HFF-Myc (cell line): ENCODE results near the gene TFDP1.

Source experiments
- DNase-seq: peaks from one replicate; pipeline ENCODE4 v3.0.0-alpha.2; 2011; ENCODE audit warnings: low read depth; ENCODE audit errors: extremely low read depth
- H3K4me3 ChIP-seq: replicated peaks from 2 replicates; pipeline ENCODE4 v1.5.1; 2011; ENCODE audit warnings: low read depth, mild to moderate bottlenecking, control low read depth, low read length
- CTCF ChIP-seq: IDR thresholded peaks from 2 replicates; pipeline ENCODE4 v1.5.1; 2012; ENCODE audit warnings: mild to moderate bottlenecking, low read depth, low read length, control low read depth; ENCODE audit errors: missing control alignments

The TFDP1 gene

GRCh38 chr13:113555141-113555540 is 29.4 kb upstream of the TFDP1 start:
- no peak overlapping the region for H3K4me3 ChIP-seq
- DNase-seq: no peak
- no peak for TF ChIP-seq CTCF

- no peak for DNase-seq
- TF ChIP-seq CTCF: no peak
- H3K4me3 ChIP-seq: no peak overlapping the region
Measured at GRCh38 chr13:113557013-113557412, 27.5 kb upstream of the TFDP1 start.

- no peak for DNase-seq
- TF ChIP-seq CTCF: no peak
- H3K4me3 ChIP-seq: no peak overlapping the region
Measured at GRCh38 chr13:113558461-113558860, 26.1 kb upstream of the TFDP1 start.

GRCh38 chr13:113559061-113559460 is 25.5 kb upstream of the TFDP1 start:
- no peak for TF ChIP-seq CTCF
- H3K4me3 ChIP-seq: no peak overlapping the region
- DNase-seq: no peak

- TF ChIP-seq CTCF: no peak
- no peak overlapping the region for H3K4me3 ChIP-seq
- no peak for DNase-seq
Measured at GRCh38 chr13:113559901-113560644, 24.5 kb upstream of the TFDP1 start.

- DNase-seq: no peak
- TF ChIP-seq CTCF: no peak
- no peak overlapping the region for H3K4me3 ChIP-seq
Measured at GRCh38 chr13:113560645-113561416, 23.7 kb upstream of the TFDP1 start.
